Hepatocyte (in vitro differentiated cells): ENCODE results near the gene PRRX1. TPM values are rescaled to one million over a fixed set of nuclear protein-coding genes. Genes with fewer than 3 reads are reported as not detected.

Experiments
- DNase-seq: peaks from one replicate; pipeline ENCODE4 v3.0.0-alpha.2; 2016; ENCODE audit warnings: low spot score
- H2AFZ ChIP-seq: fragments of 200-600 bp; sonication (generic); 2 replicates; pipeline ENCODE4 v1.6.0; 2016; ENCODE audit warnings: antibody characterized with exemption, mild to moderate bottlenecking
- H3K27ac ChIP-seq: fragments of 200-600 bp; sonication (generic); 2 replicates; pipeline ENCODE4 v1.5.1; 2016; ENCODE audit warnings: mild to moderate bottlenecking
- H3K27me3 ChIP-seq: fragments of 200-600 bp; sonication (generic); 2 replicates; pipeline ENCODE4 v1.6.1; 2016
- H3K36me3 ChIP-seq: fragments of 200-600 bp; sonication (generic); replicated peaks from 2 replicates; pipeline ENCODE4 v1.5.1; 2016; ENCODE audit warnings: low read depth; ENCODE audit not compliant: insufficient read depth
- H3K4me1 ChIP-seq: fragments of 200-600 bp; sonication (generic); 2 replicates; pipeline ENCODE4 v1.5.1; 2016; ENCODE audit warnings: mild to moderate bottlenecking, moderate library complexity; ENCODE audit not compliant: insufficient read depth
- H3K4me2 ChIP-seq: fragments of 200-600 bp; sonication (generic); 2 replicates; pipeline ENCODE4 v1.6.0; 2016
- H3K4me3 ChIP-seq: fragments of 200-600 bp; sonication (generic); 2 replicates; pipeline ENCODE4 v1.5.1; 2016; ENCODE audit warnings: mild to moderate bottlenecking
- H3K79me2 ChIP-seq: fragments of 200-600 bp; sonication (generic); 2 replicates; pipeline ENCODE4 v1.6.0; 2017; ENCODE audit warnings: mild to moderate bottlenecking
- H3K9me2 ChIP-seq: fragments of 200-600 bp; sonication (generic); replicated peaks from 2 replicates; pipeline ENCODE4 v1.6.0; 2017; ENCODE audit warnings: mild to moderate bottlenecking; ENCODE audit not compliant: insufficient read depth
- H3K9me3 ChIP-seq: fragments of 200-600 bp; sonication (generic); 2 replicates; pipeline ENCODE4 v1.5.1; 2016; ENCODE audit warnings: low read depth, mild to moderate bottlenecking
- H4K20me1 ChIP-seq: fragments of 200-600 bp; sonication (generic); 2 replicates; pipeline ENCODE4 v1.6.0; 2016; ENCODE audit warnings: mild to moderate bottlenecking; ENCODE audit not compliant: insufficient read depth, poor library complexity, severe bottlenecking
- EZH2 ChIP-seq: fragments of 200-600 bp; sonication (generic); IDR thresholded peaks from 2 replicates; pipeline ENCODE4 v1.6.1; 2016; ENCODE audit warnings: antibody characterized with exemption, mild to moderate bottlenecking, borderline replicate concordance
- EZH2phosphoT487 ChIP-seq: fragments of 200-600 bp; sonication (generic); IDR thresholded peaks from one replicate; pipeline ENCODE4 v1.6.1; 2018; ENCODE audit warnings: antibody characterized with exemption, mild to moderate bottlenecking, low read depth, moderate library complexity; ENCODE audit not compliant: unreplicated experiment, severe bottlenecking
- WGBS: methylation state at CpG from one replicate; pipeline ENCODE4 v1.1.6; 2016; ENCODE audit warnings: low lambda C conversion rate; ENCODE audit errors: missing lambda C conversion rate; 5-methylcytosine and 5-hydroxymethylcytosine counted together
- polyA plus RNA-seq: library from polyadenylated mRNA; unstranded; fragments of >200 nt; fragmentation: Nextera tagmentation; extraction: Ambion mirVana; gene quantifications from 2 replicates; pipeline ENCODE4 v1.2.1, GENCODE V29; 2016
- total RNA-seq: library from RNA; depleted of rRNA; stranded (reverse); fragments of >200 nt; gene quantifications from 2 replicates; pipeline ENCODE4 v1.2.3, GENCODE V29; 2014
- TF ChIP-seq, protein P1 (sequence below): fragments of 200-600 bp; sonication (generic); IDR thresholded peaks from 2 replicates; pipeline ENCODE4 v1.5.1; 2016; ENCODE audit warnings: antibody characterized with exemption, mild to moderate bottlenecking; ENCODE audit not compliant: poor library complexity

PRRX1 gene
- total and polyA plus RNA-seq, 2 experiments from 2014 or later = 9.8 to 42.3 TPM

DNA sequence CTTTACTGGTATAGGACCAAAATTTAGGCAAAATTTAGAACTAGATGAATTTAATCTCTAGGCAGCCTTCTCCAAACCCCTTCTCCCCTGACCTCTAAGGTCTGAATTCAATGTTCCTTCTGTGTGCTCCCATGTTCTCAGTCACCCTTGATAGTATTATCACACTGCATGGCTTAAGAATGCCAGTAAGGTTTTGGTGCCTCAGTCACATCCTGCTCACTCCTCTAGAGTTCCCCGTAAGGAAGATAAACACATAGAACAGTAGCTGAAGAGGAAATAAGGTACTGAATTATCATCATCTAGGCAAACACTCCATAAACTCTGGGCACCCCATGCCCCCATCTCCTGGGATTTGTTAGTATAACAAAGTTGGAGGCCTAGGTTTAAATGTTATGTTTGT lies 18.2 kb downstream of the PRRX1 start:
- Histone ChIP-seq H3K79me2 (peaks cover 72% of the 10 kb centered on the region), H3K27ac (no peak overlapping the region)
- 46% methylated on average over 1 of the region's 1 CpG for WGBS

DNA sequence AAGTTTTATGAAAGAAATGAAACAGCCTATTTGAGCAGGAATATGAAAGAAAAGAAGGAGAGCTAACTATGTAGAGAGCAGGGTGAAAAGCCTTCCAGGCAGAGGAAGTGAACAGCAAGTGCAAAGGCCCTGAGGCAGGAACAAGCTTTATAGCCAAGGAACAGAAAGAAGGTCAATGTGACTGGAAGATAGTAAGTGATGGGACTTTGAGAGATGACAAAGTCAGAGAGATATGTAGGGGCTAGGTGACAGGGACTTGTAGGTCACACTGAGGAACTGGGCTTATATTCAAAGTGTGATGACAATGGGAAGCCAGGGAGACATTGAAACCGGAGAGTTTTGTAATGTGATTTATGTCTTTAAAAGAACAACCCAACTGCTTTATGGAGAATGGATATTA lies 18.9 kb downstream of the PRRX1 start:
- DNase-seq = no peak
- H3K9me2 ChIP-seq = no peaks in the 10 kb centered on the region
- TF ChIP-seq EZH2 (no peak), EZH2phosphoT487 (no peak)
- H3K4me1 ChIP-seq = peaks cover 3% of the 10 kb centered on the region
- no peaks in the 10 kb centered on the region for H3K9me3 ChIP-seq
- no peak overlapping the region for H3K27ac ChIP-seq
- H2AFZ ChIP-seq = no peak overlapping the region
- peaks cover 72% of the 10 kb centered on the region for H3K79me2 ChIP-seq
- no peaks in the 10 kb centered on the region for H3K36me3 ChIP-seq
- peaks cover 5% of the 10 kb centered on the region for H3K27me3 ChIP-seq
- H4K20me1 ChIP-seq = peaks cover 17% of the 10 kb centered on the region
- no peak overlapping the region for H3K4me2 ChIP-seq
- no peak overlapping the region for H3K4me3 ChIP-seq
- WGBS = 75% methylated on average over 1 of the region's 1 CpG

More for the DNA sequence above, 18.2 kb downstream of the PRRX1 start:
- no peaks in the 10 kb centered on the region for H3K4me1 ChIP-seq
- no peaks in the 10 kb centered on the region for H3K9me3 ChIP-seq
- no peaks in the 10 kb centered on the region for H3K36me3 ChIP-seq
- H3K4me2 ChIP-seq = no peak overlapping the region
- TF ChIP-seq EZH2 = no peak
- H4K20me1 ChIP-seq = peaks cover 21% of the 10 kb centered on the region
- H3K9me2 ChIP-seq = no peaks in the 10 kb centered on the region
- H2AFZ ChIP-seq = no peak overlapping the region
- no peak overlapping the region for H3K4me3 ChIP-seq
- peaks cover 5% of the 10 kb centered on the region for H3K27me3 ChIP-seq
- DNase-seq = no peak

DNA sequence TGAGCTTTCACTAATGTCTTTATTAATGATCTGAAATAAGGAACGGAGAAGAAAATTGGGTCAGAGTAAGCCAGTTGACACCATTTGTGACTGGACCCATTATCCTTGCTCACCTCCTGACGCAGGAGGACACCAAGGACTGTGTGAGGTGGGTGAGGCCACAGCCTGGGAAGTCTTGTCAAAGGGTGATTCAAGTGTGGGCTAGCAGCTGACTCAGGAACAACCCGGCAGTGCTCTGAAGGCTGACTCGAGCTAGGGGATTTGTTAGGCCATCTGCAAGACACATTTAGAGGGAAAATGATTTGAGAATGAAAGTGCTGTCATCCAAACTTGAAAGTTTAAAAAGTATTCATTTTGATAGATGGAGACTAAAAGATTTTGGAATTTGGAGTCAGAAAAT lies 21.2 kb downstream of the PRRX1 start:
- DNase-seq = no peak
- Histone ChIP-seq H3K27ac (no peak overlapping the region), H3K27me3 (peaks cover 5% of the 10 kb centered on the region), H3K4me1 (peaks cover 7% of the 10 kb centered on the region), H3K4me2 (no peak overlapping the region), H3K79me2 (peaks cover 66% of the 10 kb centered on the region), H3K4me3 (no peak overlapping the region), H3K9me3 (no peaks in the 10 kb centered on the region), H4K20me1 (peaks cover 7% of the 10 kb centered on the region), H3K36me3 (no peaks in the 10 kb centered on the region), H2AFZ (no peak overlapping the region), H3K9me2 (no peaks in the 10 kb centered on the region)
- 71% methylated on average over 4 of the region's 4 CpGs for WGBS
- TF ChIP-seq EZH2phosphoT487 (no peak), EZH2 (no peak)
- TF ChIP-seq, protein P1, sequence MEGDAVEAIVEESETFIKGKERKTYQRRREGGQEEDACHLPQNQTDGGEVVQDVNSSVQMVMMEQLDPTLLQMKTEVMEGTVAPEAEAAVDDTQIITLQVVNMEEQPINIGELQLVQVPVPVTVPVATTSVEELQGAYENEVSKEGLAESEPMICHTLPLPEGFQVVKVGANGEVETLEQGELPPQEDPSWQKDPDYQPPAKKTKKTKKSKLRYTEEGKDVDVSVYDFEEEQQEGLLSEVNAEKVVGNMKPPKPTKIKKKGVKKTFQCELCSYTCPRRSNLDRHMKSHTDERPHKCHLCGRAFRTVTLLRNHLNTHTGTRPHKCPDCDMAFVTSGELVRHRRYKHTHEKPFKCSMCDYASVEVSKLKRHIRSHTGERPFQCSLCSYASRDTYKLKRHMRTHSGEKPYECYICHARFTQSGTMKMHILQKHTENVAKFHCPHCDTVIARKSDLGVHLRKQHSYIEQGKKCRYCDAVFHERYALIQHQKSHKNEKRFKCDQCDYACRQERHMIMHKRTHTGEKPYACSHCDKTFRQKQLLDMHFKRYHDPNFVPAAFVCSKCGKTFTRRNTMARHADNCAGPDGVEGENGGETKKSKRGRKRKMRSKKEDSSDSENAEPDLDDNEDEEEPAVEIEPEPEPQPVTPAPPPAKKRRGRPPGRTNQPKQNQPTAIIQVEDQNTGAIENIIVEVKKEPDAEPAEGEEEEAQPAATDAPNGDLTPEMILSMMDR = no peak

DNA sequence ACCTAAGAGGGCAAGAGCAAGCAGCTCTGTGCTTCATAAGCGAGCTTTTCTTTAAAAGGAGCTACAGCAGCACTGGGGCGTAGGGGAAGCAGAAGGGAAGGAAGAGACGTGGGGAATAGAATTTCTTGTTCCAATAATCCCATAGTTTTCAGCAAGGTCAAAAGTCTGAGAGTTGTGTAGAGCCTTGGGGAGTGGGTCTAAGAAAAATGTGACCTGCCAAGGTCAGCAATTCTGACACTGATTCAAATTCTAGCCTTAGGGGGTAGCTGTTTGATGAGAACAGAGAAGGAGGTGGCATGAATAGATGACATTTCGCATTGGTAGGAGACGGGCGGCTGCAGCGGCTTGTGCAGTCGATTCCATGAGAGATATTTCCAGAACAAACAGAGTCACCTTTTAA lies 22.4 kb downstream of the PRRX1 start:
- H3K79me2 ChIP-seq = peaks cover 56% of the 10 kb centered on the region
- TF ChIP-seq EZH2 (no peak), EZH2phosphoT487 (no peak)
- TF ChIP-seq, protein P1 = no peak
- H3K36me3 ChIP-seq = no peaks in the 10 kb centered on the region
- H3K4me2 ChIP-seq = peak overlapping the region; percentile 27
- no peaks in the 10 kb centered on the region for H3K9me3 ChIP-seq
- DNase-seq = no peak
- no peak overlapping the region for H2AFZ ChIP-seq
- H4K20me1 ChIP-seq = peaks cover 7% of the 10 kb centered on the region
- peaks cover 7% of the 10 kb centered on the region for H3K4me1 ChIP-seq
- peak overlapping the region; percentile 22 for H3K27ac ChIP-seq
- H3K4me3 ChIP-seq = no peak overlapping the region
- no peaks in the 10 kb centered on the region for H3K9me2 ChIP-seq
- peaks cover 5% of the 10 kb centered on the region for H3K27me3 ChIP-seq
- WGBS = 66% methylated on average over 8 of the region's 8 CpGs
